LNCaP clone FGC (cell line): ENCODE measurements around the gene HIF3A.
"Not testable (repeated sequence)": the region's sequence is repeated elsewhere in the genome, so short reads cannot be mapped to it uniquely, and the experiment has no call there.

Experiments
- DNase-seq: peaks from one replicate; pipeline ENCODE4 v3.0.0-alpha.2; 2011; ENCODE audit warnings: low read depth
- H3K4me3 ChIP-seq: 2 replicates; pipeline ENCODE4 v1.5.1; 2011; ENCODE audit warnings: mild to moderate bottlenecking, low read depth, low read length, control low read depth
- TF ChIP-seq, protein P1 (sequence below): IDR thresholded peaks from 2 replicates; pipeline ENCODE4 v1.5.1; 2012; ENCODE audit warnings: mild to moderate bottlenecking; ENCODE audit not compliant: control insufficient read depth, insufficient read depth; ENCODE audit errors: extremely low read depth

The HIF3A gene

DNA sequence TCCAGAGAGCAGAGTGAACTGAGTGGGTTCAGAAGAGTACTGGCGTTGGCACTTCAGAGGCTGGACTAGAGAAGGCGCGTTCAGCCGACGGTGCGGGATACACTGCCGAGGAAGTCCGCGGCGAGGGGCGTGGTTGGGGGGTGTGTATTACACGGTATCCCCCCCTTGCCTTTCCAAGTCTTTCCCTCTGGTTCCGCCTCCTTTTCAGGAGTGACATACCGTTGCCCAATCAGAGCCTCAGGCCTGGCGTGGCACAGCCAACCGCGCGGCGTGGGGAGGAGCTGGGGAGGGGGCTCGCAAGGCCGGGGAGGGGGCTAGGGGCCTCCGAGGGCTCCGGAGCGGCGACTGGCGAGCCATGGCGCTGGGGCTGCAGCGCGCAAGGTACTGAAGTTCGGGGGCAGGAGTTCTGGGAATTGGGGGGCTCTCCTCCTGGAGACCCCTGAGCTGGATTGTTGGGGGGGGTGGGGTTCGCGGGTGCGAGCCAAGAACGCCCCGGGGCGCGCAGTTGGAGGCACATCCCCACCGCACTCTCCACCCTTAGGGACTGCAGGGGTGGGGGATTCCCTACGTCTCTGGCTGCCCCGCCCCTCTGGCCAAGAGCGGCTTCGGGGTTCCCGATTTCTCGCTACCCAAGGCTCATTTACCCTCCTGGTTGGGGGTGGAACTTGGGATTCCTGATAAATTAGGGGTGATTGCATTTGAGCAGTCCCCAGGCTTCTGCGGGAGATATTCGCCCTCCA lies at the start of gene HIF3A:
Gene HIF3A (plus strand): TSS at position 321 of the 740 bp plus-strand sequence. CDS start 35 bp downstream, at position 356.
- no peak for DNase-seq
- TF ChIP-seq, protein P1, sequence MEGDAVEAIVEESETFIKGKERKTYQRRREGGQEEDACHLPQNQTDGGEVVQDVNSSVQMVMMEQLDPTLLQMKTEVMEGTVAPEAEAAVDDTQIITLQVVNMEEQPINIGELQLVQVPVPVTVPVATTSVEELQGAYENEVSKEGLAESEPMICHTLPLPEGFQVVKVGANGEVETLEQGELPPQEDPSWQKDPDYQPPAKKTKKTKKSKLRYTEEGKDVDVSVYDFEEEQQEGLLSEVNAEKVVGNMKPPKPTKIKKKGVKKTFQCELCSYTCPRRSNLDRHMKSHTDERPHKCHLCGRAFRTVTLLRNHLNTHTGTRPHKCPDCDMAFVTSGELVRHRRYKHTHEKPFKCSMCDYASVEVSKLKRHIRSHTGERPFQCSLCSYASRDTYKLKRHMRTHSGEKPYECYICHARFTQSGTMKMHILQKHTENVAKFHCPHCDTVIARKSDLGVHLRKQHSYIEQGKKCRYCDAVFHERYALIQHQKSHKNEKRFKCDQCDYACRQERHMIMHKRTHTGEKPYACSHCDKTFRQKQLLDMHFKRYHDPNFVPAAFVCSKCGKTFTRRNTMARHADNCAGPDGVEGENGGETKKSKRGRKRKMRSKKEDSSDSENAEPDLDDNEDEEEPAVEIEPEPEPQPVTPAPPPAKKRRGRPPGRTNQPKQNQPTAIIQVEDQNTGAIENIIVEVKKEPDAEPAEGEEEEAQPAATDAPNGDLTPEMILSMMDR: no peak
- H3K4me3 ChIP-seq: no peak within 1 kb of the TSS

DNA sequence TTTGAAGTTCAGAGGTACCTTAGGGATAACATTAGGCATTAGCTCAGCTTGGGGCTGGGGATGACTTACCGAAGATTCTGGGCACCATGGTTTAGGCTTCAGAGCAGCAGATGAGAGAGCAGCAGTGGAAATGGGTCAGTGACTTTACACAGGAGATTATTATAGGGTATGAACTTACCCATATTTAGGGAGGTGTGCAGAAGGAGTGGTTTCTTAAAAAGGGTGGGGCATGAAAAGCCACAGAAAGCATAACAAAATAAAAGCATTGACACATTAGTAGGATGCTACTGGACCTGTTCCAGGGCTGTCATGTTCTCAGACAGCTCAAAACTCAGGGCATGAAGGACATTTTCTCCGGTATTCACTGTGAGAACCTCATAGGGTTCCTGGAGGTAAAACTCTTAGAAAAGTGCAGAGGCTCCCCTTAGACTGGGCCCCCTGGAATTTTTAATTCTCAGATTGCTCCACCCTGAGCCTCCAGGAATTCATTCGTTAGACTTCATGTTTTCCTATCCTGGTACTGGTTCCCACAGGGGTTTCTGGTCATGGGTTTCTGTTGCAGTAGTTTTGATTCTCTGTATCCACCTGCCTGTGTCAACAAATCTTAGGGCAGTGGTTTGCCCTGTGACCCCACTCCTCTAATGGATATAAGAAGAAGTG lies 46.6 kb upstream of the HIF3A start:
- H3K4me3 ChIP-seq: no peak overlapping the region
- TF ChIP-seq, protein P1: no peak
- no peak for DNase-seq

DNA sequence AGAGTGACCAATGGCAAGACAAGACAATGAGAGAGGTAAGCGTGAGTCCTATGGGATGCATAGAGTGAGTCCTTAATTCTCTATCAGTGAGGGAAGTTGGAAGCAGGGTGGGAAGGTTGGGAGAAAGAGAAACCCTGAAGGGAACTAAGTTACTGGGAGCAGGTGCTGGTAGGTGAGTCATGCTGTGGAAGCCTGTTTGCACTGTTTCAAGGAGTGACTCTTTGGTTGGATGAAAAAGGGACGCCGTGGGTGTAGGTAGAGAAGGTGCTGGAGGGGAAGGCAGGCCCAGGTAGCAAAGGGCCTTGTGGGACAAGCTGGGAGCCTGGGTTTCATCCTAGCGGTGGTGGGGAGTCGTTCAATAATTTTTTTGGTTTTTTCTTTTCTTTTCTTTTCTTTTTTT lies 45.4 kb upstream of the HIF3A start:
- TF ChIP-seq, protein P1: no peak
- H3K4me3 ChIP-seq: no peak overlapping the region
- no peak for DNase-seq

DNA sequence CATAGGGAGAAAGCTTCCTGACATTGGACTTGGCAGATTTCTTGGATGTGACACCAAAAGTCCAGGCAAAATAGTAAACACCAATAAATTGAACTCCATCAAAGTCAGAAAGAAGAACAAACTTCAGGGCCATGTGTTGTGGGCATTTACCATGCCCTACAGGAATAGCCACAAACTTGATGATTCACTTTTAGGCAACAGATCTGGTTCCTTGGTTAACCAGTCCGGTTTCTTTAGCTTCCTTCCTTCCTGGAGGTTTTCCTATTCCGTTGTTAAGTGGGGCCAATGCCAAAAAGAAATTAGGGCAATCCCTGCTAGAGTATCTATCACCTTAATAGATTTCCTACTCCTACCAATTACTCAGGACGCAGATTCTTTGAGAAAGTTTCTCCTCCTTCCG lies 42.1 kb upstream of the HIF3A start:
- no peak overlapping the region for H3K4me3 ChIP-seq
- TF ChIP-seq, protein P1: no peak
- DNase-seq: no peak

DNA sequence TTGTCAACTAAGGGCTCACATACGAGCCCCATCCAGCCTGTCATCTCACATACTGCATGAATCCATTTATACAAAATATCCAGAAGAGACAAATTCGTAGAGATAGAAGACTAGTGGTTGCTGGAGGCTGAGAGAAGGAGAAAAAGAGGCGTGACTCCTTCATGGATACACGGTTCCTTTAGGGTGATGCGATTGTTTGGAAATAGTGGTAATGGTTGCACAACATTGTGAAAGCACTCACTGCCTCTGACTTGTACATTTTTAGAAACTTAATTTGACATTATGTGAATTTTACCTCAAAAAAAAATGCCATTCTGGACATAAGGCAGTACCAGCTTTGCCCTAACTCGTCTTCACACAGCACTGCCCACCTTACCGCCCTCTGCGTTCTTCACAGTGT lies 40.0 kb upstream of the HIF3A start:
- TF ChIP-seq, protein P1: no peak
- no peak overlapping the region for H3K4me3 ChIP-seq
- no peak for DNase-seq

DNA sequence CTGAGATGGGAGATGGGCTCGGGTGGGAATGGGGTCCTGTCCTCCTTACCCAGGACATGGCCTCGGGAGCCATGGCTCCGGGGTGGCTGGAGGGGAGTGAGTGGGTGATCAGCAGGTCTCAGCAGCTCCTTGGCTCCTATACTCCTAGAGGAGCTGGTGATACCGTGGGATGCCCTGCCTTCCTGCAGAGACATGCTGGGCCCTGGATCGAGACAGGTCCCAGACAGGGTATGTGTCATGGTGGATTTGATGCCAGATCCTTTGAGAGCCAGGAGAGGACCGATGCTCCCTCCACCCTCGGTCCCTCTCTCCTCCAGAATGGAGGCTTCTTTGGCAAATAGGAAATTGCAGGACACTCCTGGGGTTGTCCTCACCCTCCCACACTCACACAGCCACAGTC lies 35.3 kb upstream of the HIF3A start:
- not testable (repeated sequence) for DNase-seq, H3K4me3 ChIP-seq

DNA sequence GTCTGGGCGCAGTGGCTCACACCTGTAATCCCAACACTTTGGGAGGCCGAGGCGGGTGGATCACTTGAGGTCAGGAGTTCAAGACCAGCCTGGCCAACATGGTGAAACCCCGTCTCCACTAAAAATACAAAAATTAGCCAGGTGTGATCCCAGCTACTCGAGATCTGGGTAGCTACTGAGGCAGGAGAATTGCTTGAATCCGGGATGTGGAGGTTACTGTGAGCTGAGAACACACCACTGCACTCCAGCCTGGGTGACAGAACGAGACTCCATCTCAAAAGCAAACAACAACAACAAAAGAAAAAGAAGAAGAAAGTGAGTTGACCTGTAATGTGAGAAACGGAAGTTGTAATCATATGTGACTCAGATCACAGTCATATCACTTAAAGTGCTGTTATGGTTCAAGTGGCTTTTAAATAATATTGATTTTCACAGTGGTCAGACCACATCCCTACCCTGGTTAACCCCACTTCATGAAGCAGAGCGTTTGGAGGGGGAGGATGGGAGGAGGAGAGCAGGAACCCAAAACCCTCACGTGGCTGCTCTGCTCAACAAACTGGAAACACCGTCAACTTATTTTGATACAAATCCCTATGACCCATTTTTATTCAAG lies 34.1 kb upstream of the HIF3A start:
- not testable (repeated sequence) for DNase-seq, H3K4me3 ChIP-seq

DNA sequence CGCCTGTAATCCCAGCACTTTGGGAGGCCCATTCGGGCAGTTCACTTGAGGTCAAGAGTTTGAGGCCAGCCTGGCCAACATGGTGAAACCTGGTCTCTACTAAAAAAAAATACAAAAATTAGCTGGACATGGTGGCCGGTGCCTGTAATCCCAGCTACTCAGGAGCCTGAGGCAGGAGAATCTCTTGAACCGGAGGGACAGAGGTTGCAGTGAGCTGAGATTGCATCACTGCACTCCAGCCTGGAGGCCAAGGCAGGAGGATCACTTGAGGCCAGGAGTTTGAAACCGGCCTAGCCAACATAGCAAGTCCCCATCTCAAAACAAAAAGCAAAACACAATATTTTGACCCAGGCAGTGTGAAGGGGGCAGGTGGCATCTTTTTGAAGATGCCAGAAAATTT lies 32.0 kb upstream of the HIF3A start:
- not testable (repeated sequence) for DNase-seq, H3K4me3 ChIP-seq
